C4-2B (cell line): ENCODE data around the gene SYK.

Experiments
- H3K27ac ChIP-seq: fragments of 450-650 bp; 2 replicates; pipeline ENCODE4 v1.5.1; 2017
- CTCF ChIP-seq: fragments of 450-650 bp; conservative IDR thresholded peaks from 2 replicates; pipeline ENCODE4 v1.5.1; 2017; ENCODE audit warnings: mild to moderate bottlenecking
- ZFX ChIP-seq: fragments of 450-650 bp; IDR thresholded peaks from 2 replicates; pipeline ENCODE4 v1.6.1; 2017

The SYK gene

GRCh38 chr9:90851444-90851843 lies 49.8 kb downstream of the SYK start:
- TF ChIP-seq ZFX: no peak
- TF ChIP-seq CTCF: no peak; the same call in 1 of the 2 replicates
- H3K27ac ChIP-seq: no peak overlapping the region

GRCh38 chr9:90853945-90854344 lies 52.3 kb downstream of the SYK start:
- H3K27ac ChIP-seq: no peak overlapping the region
- TF ChIP-seq CTCF: no peak
- no peak for TF ChIP-seq ZFX

GRCh38 chr9:90854637-90855175 lies 53.1 kb downstream of the SYK start:
- no peak for TF ChIP-seq CTCF
- no peak overlapping the region for H3K27ac ChIP-seq

- H3K27ac ChIP-seq: no peak overlapping the region
- TF ChIP-seq CTCF (no peak), ZFX (no peak)
Measured at GRCh38 chr9:90855208-90855902, 53.7 kb downstream of the SYK start.

- no peak overlapping the region for H3K27ac ChIP-seq
- TF ChIP-seq ZFX: no peak
- TF ChIP-seq CTCF: no peak
Measured at GRCh38 chr9:90857091-90857490, 55.5 kb downstream of the SYK start.

- no peak overlapping the region for H3K27ac ChIP-seq
Measured at GRCh38 chr9:90857855-90858254, 56.2 kb downstream of the SYK start.

More at GRCh38 chr9:90857855-90858254, 56.2 kb downstream of the SYK start:
- TF ChIP-seq CTCF (no peak), ZFX (no peak)
